WTC11 (cell line): Measurements from ENCODE around the gene LARGE1. TPM values are rescaled to one million over a fixed set of nuclear protein-coding genes. Genes with fewer than 3 reads are reported as not detected.
A peak's percentile ranks its signal among the peaks of the same experiment; 100 is the strongest.

ENCODE experiments used
- ATAC-seq: fragments of 200-7000 bp; cut with Tn5 transposase; 2 replicates; pipeline ENCODE4 v1.10.0; 2021; ENCODE audit warnings: mild to moderate bottlenecking, moderate library complexity
- CTCF ChIA-PET: fragments of 300-600 bp; sonication (Branson Sonifier 250); formaldehyde crosslinking; loops from one replicate; lab custom pipeline; 2021; ENCODE audit warnings: antibody characterized with exemption; lab: Charles Lee
- POLR2A ChIA-PET: fragments of 350-600 bp; sonication (Branson Sonifier 250); formaldehyde crosslinking; loops from one replicate; lab custom pipeline; 2021; ENCODE audit warnings: antibody characterized with exemption; lab: Charles Lee
- DNase-seq: peaks from one replicate; pipeline ENCODE4 v3.0.0; 2021; ENCODE audit warnings: low spot score
- H3K27ac Mint-ChIP-seq: 2 replicates; pipeline ENCODE4 v1.8.0; 2021; ENCODE audit warnings: mixed read lengths
- H3K27me3 Mint-ChIP-seq: 2 replicates; pipeline ENCODE4 v1.8.0; 2021; ENCODE audit warnings: low read depth, mild to moderate bottlenecking, moderate library complexity, mixed read lengths
- H3K36me3 Mint-ChIP-seq: 2 replicates; pipeline ENCODE4 v1.8.0; 2021; ENCODE audit warnings: mixed read lengths
- H3K4me1 Mint-ChIP-seq: 2 replicates; pipeline ENCODE4 v1.8.0; 2022; ENCODE audit warnings: mixed read lengths
- H3K4me3 Mint-ChIP-seq: 2 replicates; pipeline ENCODE4 v1.8.0; 2021; ENCODE audit warnings: mild to moderate bottlenecking, moderate library complexity, mixed read lengths
- H3K9me3 Mint-ChIP-seq: 2 replicates; pipeline ENCODE4 v1.8.0; 2021; ENCODE audit warnings: mixed read lengths
- ATF1 ChIP-seq: sonication (generic); formaldehyde crosslinking; IDR thresholded peaks from 2 replicates; pipeline ENCODE4 v1.8.1; 2023; ENCODE audit warnings: mild to moderate bottlenecking, moderate library complexity, missing genetic modification reagents
- CBFB ChIP-seq: sonication (generic); formaldehyde crosslinking; IDR thresholded peaks from 2 replicates; pipeline ENCODE4 v1.8.1; 2022; ENCODE audit warnings: mild to moderate bottlenecking, low read depth, missing genetic modification reagents
- FOXJ3 ChIP-seq: sonication (generic); formaldehyde crosslinking; IDR thresholded peaks from 2 replicates; pipeline ENCODE4 v1.9.0; 2021; ENCODE audit warnings: missing genetic modification reagents, mild to moderate bottlenecking, borderline replicate concordance
- GRHL2 ChIP-seq: fragments of 250-450 bp; sonication (Bioruptor Pico); IDR thresholded peaks from 2 replicates; pipeline ENCODE4 v1.8.0; 2022; ENCODE audit warnings: mild to moderate bottlenecking, moderate library complexity; ENCODE audit not compliant: insufficient replicate concordance, severe bottlenecking
- RORB ChIP-seq: fragments of 250-450 bp; sonication (Bioruptor Pico); IDR thresholded peaks from 2 replicates; pipeline ENCODE4 v1.9.0; 2021; ENCODE audit warnings: mild to moderate bottlenecking
- SOX15 ChIP-seq: fragments of 250-450 bp; sonication (Bioruptor Pico); IDR thresholded peaks from 2 replicates; pipeline ENCODE4 v1.9.0; 2021; ENCODE audit warnings: mild to moderate bottlenecking
- ZNF219 ChIP-seq: sonication (generic); formaldehyde crosslinking; IDR thresholded peaks from 2 replicates; pipeline ENCODE4 v1.8.0; 2023; ENCODE audit warnings: missing genetic modification reagents, mild to moderate bottlenecking, borderline replicate concordance
- total RNA-seq: library from RNA; stranded (reverse); gene quantifications from 3 replicates; pipeline ENCODE4 v1.2.3, GENCODE V29; 2021
- TF ChIP-seq, protein P1 (sequence below): fragments of 250-450 bp; sonication (Bioruptor Pico); IDR thresholded peaks from 2 replicates; pipeline ENCODE4 v1.9.0; 2021; ENCODE audit warnings: moderate library complexity, mild to moderate bottlenecking, inconsistent platforms, borderline replicate concordance
- TF ChIP-seq, protein P2 (sequence below): sonication (generic); formaldehyde crosslinking; IDR thresholded peaks from 2 replicates; pipeline ENCODE4 v1.8.1; 2023; ENCODE audit warnings: mild to moderate bottlenecking, missing genetic modification reagents
- TF ChIP-seq, protein P3 (sequence below): sonication (generic); formaldehyde crosslinking; conservative IDR thresholded peaks from 2 replicates; pipeline ENCODE4 v1.8.1; 2023; ENCODE audit warnings: mild to moderate bottlenecking, low read depth, missing genetic modification reagents, moderate library complexity
- TF ChIP-seq, protein P4 (sequence below): fragments of 200-600 bp; IDR thresholded peaks from 2 replicates; pipeline ENCODE4 v1.8.0; 2022; ENCODE audit warnings: antibody characterized with exemption

The LARGE1 gene
- total RNA-seq, 1 experiment from 2014 or later = 72.6 TPM

DNA sequence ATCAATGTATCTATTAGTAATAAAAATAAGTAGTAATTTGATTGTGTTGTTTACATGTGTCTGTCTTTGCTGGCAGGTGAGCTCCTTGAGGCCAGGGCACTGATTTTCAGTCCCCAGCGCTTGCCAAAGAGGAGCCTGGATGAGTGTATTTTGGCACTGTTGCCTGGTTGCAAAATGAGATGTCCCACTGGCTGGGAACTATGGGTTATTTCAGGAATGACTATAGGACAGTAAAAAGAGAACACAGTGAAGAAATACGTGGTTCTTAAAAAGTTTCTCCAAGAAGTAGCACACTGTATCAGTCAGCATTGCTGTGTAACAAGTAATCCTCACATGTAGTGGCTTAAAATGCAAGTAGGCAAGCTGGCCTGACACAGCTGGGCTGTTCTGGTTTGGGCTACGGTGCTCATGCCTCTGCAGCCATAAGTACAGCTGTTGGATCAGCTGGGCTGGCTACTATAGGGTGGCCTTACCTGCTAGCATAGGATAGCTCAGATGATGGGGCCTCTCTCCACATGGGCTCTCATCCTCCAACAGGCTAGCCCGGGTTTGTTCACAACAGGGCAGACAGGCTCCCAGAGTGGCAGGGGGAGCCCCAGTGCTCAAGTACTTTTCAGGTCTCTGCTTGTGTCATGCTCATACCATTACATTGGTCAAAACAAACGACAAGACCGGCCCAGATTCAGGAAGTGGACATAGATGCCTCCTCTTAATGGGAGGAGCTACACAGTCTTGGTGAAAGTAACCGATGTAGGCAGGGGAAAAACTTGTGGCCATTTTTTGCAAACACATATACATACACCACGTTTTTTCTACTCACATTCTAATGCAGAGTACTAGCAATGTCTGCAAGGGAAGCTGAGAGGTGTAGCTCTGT is 399.1 kb downstream of the LARGE1 start:
- TF ChIP-seq ZNF219 (CRISPR knock-in tag) (no peak), RORB (CRISPR knock-in tag) (no peak), ATF1 (CRISPR knock-in tag) (no peak), SOX15 (CRISPR knock-in tag) (no peak), FOXJ3 (CRISPR knock-in tag) (no peak), GRHL2 (CRISPR knock-in tag) (no peak)
- TF ChIP-seq, protein P1, sequence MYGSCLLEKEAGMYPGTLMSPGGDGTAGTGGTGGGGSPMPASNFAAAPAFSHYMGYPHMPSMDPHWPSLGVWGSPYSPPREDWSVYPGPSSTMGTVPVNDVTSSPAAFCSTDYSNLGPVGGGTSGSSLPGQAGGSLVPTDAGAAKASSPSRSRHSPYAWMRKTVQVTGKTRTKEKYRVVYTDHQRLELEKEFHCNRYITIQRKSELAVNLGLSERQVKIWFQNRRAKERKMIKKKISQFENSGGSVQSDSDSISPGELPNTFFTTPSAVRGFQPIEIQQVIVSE = no peak
- TF ChIP-seq, protein P2, sequence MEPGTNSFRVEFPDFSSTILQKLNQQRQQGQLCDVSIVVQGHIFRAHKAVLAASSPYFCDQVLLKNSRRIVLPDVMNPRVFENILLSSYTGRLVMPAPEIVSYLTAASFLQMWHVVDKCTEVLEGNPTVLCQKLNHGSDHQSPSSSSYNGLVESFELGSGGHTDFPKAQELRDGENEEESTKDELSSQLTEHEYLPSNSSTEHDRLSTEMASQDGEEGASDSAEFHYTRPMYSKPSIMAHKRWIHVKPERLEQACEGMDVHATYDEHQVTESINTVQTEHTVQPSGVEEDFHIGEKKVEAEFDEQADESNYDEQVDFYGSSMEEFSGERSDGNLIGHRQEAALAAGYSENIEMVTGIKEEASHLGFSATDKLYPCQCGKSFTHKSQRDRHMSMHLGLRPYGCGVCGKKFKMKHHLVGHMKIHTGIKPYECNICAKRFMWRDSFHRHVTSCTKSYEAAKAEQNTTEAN (CRISPR knock-in tag) = no peak
- ChIA-PET CTCF (interaction anchor here (0.9 to 3.2 kb wide), 7 partner anchors 9 to 584 kb away, joined by 3 to 15 read pairs (median 4); no protein-coding TSS in a partner anchor), POLR2A (no interaction called here)
- Mint-ChIP-seq H3K36me3 (peaks cover 14% of the 10 kb centered on the region), H3K27me3 (no peaks in the 10 kb centered on the region), H3K4me3 (no peak overlapping the region), H3K9me3 (peaks cover 10% of the 10 kb centered on the region), H3K27ac (no peak overlapping the region), H3K4me1 (peaks cover 26% of the 10 kb centered on the region)
- no peak for ATAC-seq
- no peak for DNase-seq

DNA sequence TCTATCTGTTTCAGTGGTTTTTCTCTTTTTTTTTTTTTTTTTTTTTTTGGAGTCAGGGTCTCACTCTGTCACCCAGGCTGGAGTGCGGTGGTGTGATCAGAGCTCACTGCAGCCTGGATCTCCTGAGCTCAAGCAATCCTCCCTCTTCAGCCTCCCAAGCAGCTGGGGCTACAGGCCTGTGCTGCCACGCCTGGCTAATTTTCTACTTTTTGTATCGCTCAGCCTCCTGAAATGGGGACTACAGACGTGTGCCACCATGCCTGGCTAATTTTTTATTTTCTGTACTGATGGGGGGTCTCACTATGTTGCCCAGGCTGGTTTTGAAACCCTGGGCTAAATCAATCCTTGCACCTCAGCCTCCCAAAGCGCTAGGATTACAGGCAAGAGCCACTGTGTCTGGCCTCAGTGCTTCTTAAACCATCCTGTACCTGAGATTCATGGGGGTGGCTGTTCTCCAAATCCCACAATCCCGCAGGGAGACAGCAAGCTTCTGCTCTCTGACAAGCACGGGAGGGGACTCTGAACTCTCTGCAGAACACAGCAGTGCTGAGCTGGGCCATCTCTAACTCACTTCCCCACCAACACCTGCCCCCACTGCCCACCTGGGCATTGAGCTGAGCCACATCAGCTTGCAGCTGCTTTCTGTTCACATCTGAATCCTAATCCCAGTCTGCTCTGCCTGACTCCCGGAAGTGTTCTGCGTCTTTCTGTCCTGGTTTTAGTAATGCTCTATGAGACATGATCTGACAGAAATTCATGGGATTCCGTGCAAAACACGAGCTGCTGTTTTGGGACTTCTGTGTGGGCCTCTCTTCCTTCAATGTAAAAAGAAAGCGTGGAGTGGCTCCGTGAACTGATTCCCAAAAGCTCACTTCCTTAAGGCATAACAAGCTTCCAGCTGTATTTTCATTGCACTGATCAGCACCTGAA is 400.0 kb downstream of the LARGE1 start:
- H3K27me3 Mint-ChIP-seq = no peaks in the 10 kb centered on the region
- H3K4me3 Mint-ChIP-seq = no peak overlapping the region
- peaks cover 14% of the 10 kb centered on the region for H3K36me3 Mint-ChIP-seq
- H3K9me3 Mint-ChIP-seq = peaks cover 10% of the 10 kb centered on the region
- DNase-seq (no peak), ATAC-seq (no peak)
- ChIA-PET POLR2A (no interaction called here), CTCF (interaction anchor here (0.6 to 3.2 kb wide), 12 partner anchors 10 to 585 kb away, joined by 3 to 15 read pairs (median 4); no protein-coding TSS in a partner anchor)
- peaks cover 22% of the 10 kb centered on the region for H3K4me1 Mint-ChIP-seq
- TF ChIP-seq, protein P3, sequence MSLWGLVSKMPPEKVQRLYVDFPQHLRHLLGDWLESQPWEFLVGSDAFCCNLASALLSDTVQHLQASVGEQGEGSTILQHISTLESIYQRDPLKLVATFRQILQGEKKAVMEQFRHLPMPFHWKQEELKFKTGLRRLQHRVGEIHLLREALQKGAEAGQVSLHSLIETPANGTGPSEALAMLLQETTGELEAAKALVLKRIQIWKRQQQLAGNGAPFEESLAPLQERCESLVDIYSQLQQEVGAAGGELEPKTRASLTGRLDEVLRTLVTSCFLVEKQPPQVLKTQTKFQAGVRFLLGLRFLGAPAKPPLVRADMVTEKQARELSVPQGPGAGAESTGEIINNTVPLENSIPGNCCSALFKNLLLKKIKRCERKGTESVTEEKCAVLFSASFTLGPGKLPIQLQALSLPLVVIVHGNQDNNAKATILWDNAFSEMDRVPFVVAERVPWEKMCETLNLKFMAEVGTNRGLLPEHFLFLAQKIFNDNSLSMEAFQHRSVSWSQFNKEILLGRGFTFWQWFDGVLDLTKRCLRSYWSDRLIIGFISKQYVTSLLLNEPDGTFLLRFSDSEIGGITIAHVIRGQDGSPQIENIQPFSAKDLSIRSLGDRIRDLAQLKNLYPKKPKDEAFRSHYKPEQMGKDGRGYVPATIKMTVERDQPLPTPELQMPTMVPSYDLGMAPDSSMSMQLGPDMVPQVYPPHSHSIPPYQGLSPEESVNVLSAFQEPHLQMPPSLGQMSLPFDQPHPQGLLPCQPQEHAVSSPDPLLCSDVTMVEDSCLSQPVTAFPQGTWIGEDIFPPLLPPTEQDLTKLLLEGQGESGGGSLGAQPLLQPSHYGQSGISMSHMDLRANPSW = no peak
- peak overlapping the region; percentile 63 for H3K27ac Mint-ChIP-seq

DNA sequence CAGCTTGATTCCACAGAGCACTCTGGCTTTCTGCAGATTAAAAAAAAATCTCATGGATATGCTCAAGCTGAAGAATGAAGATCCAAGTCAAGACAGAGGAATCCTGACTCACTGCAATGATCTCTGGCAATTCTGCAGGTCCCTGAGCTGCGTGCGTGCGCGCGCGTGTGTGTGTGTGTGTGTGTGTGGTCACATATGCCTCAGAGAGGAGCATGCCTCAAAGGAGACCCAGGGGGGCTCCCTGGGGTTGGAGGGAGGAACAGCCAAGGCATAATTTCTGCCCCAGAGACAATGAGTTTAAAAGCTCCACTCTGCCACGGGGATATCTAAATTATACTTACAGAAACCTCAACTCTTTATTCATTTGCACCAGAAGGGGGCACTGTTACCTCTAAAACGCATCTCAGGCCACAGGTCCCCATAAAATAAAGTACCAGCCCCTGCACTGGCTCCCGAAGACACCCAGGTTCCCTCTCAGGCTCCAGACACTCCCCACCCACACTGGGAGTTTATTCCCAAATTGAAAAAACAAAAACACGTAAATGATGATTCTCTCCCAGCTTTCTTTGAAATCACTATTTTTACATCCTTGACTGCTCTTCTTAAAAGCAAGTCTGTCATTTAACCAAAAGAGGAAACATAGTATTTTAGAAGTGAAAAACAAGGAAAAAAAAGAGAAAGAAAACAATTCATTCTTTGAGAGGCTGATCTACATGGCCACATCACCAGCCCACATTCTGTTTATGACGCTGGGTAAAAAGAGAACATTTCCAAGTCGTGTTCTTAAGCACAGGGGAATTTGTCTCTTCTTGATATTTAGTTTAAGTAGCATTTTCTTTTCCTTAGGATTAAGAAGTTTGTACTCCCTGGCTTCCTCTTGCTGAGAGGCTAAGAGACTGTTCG is 401.0 kb downstream of the LARGE1 start:
- no peak for TF ChIP-seq CBFB
- TF ChIP-seq, protein P4, sequence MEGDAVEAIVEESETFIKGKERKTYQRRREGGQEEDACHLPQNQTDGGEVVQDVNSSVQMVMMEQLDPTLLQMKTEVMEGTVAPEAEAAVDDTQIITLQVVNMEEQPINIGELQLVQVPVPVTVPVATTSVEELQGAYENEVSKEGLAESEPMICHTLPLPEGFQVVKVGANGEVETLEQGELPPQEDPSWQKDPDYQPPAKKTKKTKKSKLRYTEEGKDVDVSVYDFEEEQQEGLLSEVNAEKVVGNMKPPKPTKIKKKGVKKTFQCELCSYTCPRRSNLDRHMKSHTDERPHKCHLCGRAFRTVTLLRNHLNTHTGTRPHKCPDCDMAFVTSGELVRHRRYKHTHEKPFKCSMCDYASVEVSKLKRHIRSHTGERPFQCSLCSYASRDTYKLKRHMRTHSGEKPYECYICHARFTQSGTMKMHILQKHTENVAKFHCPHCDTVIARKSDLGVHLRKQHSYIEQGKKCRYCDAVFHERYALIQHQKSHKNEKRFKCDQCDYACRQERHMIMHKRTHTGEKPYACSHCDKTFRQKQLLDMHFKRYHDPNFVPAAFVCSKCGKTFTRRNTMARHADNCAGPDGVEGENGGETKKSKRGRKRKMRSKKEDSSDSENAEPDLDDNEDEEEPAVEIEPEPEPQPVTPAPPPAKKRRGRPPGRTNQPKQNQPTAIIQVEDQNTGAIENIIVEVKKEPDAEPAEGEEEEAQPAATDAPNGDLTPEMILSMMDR = peak; percentile 56
- Mint-ChIP-seq H3K27ac (peak overlapping the region; percentile 14; the same call in 1 of the 2 replicates), H3K27me3 (no peaks in the 10 kb centered on the region), H3K4me3 (no peak overlapping the region), H3K36me3 (peaks cover 14% of the 10 kb centered on the region), H3K9me3 (peaks cover 10% of the 10 kb centered on the region), H3K4me1 (peaks cover 13% of the 10 kb centered on the region)
- ATAC-seq (peak; percentile 82), DNase-seq (peak; percentile 30)
- ChIA-PET POLR2A (no interaction called here), CTCF (interaction anchor here (0.6 to 3.2 kb wide), 36 partner anchors 9 to 536 kb away, joined by 3 to 15 read pairs (median 4); no protein-coding TSS in a partner anchor)
